Stimulated activated CD8-positive, alpha-beta memory T cell treated with anti-CD3 and anti-CD28 coated beads, Interleukin-12 subunit alpha, Interleukin-12 subunit beta, amount 100 ng/mL, for 1 hour (primary cell): ENCODE measurements around the gene RAB36.
A peak's percentile ranks its signal among the peaks of the same experiment; 100 is the strongest.

Experiments used
- DNase-seq: peaks from one replicate; pipeline ENCODE4 v3.0.0-alpha.2; 2020; ENCODE audit warnings: low read depth

RAB36 gene

GRCh38 chr22:23137905-23138561 lies 7.2 kb upstream of the RAB36 start:
- peak; percentile 31 for DNase-seq

GRCh38 chr22:23138584-23139435 lies 6.5 kb upstream of the RAB36 start:
- no peak for DNase-seq

- no peak for DNase-seq
These were observed 4.9 kb upstream of the RAB36 start for GRCh38 chr22:23140385-23140784.

- no peak for DNase-seq
These were observed 2.7 kb upstream of the RAB36 start for GRCh38 chr22:23142546-23143105.

GRCh38 chr22:23143119-23143518 lies 2.2 kb upstream of the RAB36 start:
- DNase-seq, result no peak

GRCh38 chr22:23144432-23144831 lies 845 bp upstream of the RAB36 start:
- DNase-seq, result no peak

- no peak for DNase-seq
These were observed 697 bp downstream of the RAB36 start for GRCh38 chr22:23145878-23146470.

- DNase-seq, result no peak
These were observed 1.4 kb downstream of the RAB36 start for GRCh38 chr22:23146478-23147205.

- DNase-seq, result no peak
These were observed 2.5 kb downstream of the RAB36 start for GRCh38 chr22:23147617-23148387.

GRCh38 chr22:23149743-23150238 lies 4.5 kb downstream of the RAB36 start:
- DNase-seq, result no peak

- no peak for DNase-seq
These were observed 5.5 kb downstream of the RAB36 start for GRCh38 chr22:23150762-23151161.

- no peak for DNase-seq
These were observed 6.5 kb downstream of the RAB36 start for GRCh38 chr22:23151827-23152226.

- no peak for DNase-seq
These were observed 7.2 kb downstream of the RAB36 start for GRCh38 chr22:23152238-23153114.

GRCh38 chr22:23153994-23154393 lies 8.7 kb downstream of the RAB36 start:
- DNase-seq, result no peak

GRCh38 chr22:23154461-23154860 lies 9.2 kb downstream of the RAB36 start:
- DNase-seq, result no peak

- no peak for DNase-seq
These were observed 9.9 kb downstream of the RAB36 start for GRCh38 chr22:23155143-23155542.

- no peak for DNase-seq
These were observed 10.6 kb downstream of the RAB36 start for GRCh38 chr22:23155831-23156230.

- no peak for DNase-seq
These were observed 11.0 kb downstream of the RAB36 start for GRCh38 chr22:23156286-23156685.

GRCh38 chr22:23157560-23158515 lies 12.6 kb downstream of the RAB36 start:
- DNase-seq, result no peak
